A549 (cell line): ENCODE measurements around the gene SLC36A3.

ENCODE experiments used
- CBX2 ChIP-seq: fragments of 200-600 bp; sonication (generic); IDR thresholded peaks from 2 replicates; pipeline ENCODE4 v1.6.1; 2016; ENCODE audit warnings: low read depth, mild to moderate bottlenecking, borderline replicate concordance
- CEBPB ChIP-seq, 2 experiments: fragments of >200 bp in 1 of 2; sonication (Bioruptor Twin) in 1 of 2; formaldehyde crosslinking in 1 of 2; IDR thresholded peaks; 2 replicates each; pipeline ENCODE4 v1.6.1; 2012 to 2016
- CHD4 ChIP-seq: fragments of 200-600 bp; sonication (generic); IDR thresholded peaks from 2 replicates; pipeline ENCODE4 v1.6.1; 2016; ENCODE audit warnings: antibody characterized with exemption, mild to moderate bottlenecking, borderline replicate concordance
- EP300 ChIP-seq, 2 experiments: fragments of >200 bp; sonication (Bioruptor Twin); formaldehyde crosslinking; IDR thresholded peaks; 2 replicates in 1 of 2; 3 replicates in 1 of 2; pipeline ENCODE4 v1.6.1; 2016 to 2017
- HDAC2 ChIP-seq: fragments of 200-600 bp; sonication (generic); IDR thresholded peaks from 2 replicates; pipeline ENCODE4 v1.6.1; 2016
- MAZ ChIP-seq: fragments of 150-350 bp; IDR thresholded peaks from 2 replicates; pipeline ENCODE4 v1.6.1; 2014; ENCODE audit warnings: antibody characterized with exemption, low read depth, low read length, borderline replicate concordance
- POLR2A ChIP-seq: IDR thresholded peaks from 2 replicates; pipeline ENCODE4 v1.6.1; 2012; ENCODE audit warnings: mild to moderate bottlenecking, low read length
- RFX5 ChIP-seq: fragments of 450-650 bp; IDR thresholded peaks from 2 replicates; pipeline ENCODE4 v1.7.1; 2014; ENCODE audit warnings: antibody characterized with exemption, mild to moderate bottlenecking, moderate library complexity
- SMC3 ChIP-seq: fragments of >200 bp; sonication (Bioruptor Twin); formaldehyde crosslinking; IDR thresholded peaks from 3 replicates; pipeline ENCODE4 v1.6.1; 2018; ENCODE audit warnings: inconsistent platforms
- TF ChIP-seq, protein P1 (sequence below): fragments of >200 bp; sonication (Bioruptor Twin); formaldehyde crosslinking; IDR thresholded peaks from 3 replicates; pipeline ENCODE4 v1.5.1; 2016
- TF ChIP-seq, protein P2 (sequence below): fragments of >200 bp; sonication (Bioruptor Twin); formaldehyde crosslinking; IDR thresholded peaks from 3 replicates; pipeline ENCODE4 v1.6.1; 2016

DNA sequence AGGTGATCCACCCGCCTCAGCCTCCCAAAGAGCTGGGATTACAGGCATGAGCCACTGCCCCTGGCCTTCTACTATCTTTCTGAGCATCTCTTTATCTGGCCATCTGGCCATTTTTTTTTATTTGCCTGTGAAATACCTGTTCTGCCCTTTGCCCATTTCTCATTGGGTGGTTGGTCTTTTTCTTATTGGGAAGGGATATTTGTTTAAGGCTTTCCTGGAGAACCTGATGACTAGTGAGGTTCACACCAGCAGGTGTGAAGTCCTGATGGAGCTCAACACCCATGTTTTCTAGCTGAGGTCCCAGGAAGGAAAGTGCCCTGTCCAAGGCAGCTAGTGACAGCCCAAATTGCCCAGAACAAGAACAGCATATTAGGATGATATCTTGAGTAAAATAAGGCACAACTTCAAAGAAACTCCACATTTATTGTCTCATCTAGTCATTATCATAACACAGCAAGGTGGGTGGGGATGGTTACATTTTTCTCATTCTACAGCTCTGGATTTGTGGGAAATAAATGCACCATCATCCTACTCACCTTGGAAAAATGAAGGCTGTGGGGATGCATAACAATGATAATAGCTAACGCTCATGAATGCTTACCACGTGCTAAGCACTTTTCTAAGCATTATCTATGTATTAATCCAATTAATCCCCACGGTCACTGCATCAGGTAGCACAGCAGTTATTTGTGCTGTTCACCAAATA lies 20.3 kb downstream of the SLC36A3 start:
- TF ChIP-seq, protein P1, sequence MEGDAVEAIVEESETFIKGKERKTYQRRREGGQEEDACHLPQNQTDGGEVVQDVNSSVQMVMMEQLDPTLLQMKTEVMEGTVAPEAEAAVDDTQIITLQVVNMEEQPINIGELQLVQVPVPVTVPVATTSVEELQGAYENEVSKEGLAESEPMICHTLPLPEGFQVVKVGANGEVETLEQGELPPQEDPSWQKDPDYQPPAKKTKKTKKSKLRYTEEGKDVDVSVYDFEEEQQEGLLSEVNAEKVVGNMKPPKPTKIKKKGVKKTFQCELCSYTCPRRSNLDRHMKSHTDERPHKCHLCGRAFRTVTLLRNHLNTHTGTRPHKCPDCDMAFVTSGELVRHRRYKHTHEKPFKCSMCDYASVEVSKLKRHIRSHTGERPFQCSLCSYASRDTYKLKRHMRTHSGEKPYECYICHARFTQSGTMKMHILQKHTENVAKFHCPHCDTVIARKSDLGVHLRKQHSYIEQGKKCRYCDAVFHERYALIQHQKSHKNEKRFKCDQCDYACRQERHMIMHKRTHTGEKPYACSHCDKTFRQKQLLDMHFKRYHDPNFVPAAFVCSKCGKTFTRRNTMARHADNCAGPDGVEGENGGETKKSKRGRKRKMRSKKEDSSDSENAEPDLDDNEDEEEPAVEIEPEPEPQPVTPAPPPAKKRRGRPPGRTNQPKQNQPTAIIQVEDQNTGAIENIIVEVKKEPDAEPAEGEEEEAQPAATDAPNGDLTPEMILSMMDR: no peak
- TF ChIP-seq RFX5 (no peak), POLR2A (no peak), MAZ (no peak), CEBPB (IDR thresholded peaks at IDR 0.05) (no peak), HDAC2 (no peak), CHD4 (no peak), EP300 (IDR thresholded peaks at IDR 0.05) (no peak), CBX2 (no peak), SMC3 (no peak)
- TF ChIP-seq, protein P2, sequence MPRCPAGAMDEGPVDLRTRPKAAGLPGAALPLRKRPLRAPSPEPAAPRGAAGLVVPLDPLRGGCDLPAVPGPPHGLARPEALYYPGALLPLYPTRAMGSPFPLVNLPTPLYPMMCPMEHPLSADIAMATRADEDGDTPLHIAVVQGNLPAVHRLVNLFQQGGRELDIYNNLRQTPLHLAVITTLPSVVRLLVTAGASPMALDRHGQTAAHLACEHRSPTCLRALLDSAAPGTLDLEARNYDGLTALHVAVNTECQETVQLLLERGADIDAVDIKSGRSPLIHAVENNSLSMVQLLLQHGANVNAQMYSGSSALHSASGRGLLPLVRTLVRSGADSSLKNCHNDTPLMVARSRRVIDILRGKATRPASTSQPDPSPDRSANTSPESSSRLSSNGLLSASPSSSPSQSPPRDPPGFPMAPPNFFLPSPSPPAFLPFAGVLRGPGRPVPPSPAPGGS: no peak
